GM23338 (cell line): ENCODE measurements around the gene LRRC4B.

Experiments used
- CREB1 ChIP-seq: fragments of 250-450 bp; sonication (Bioruptor Pico); IDR thresholded peaks from 2 replicates; pipeline ENCODE4 v1.5.0; 2020; ENCODE audit warnings: low read depth, mild to moderate bottlenecking, moderate library complexity
- CTCF ChIP-seq, 2 experiments: fragments of 200-600 bp in 1 of 2; sonication (generic) in 1 of 2; conservative IDR thresholded peaks; 2 replicates each; pipeline versions ENCODE4 v1.5.1 to v1.6.1; 2016 to 2017; ENCODE audit warnings: antibody characterized with exemption in 2 of 2, low read depth in 2 of 2, mild to moderate bottlenecking in 2 of 2, moderate library complexity in 1 of 2
- ETS1 ChIP-seq: IDR thresholded peaks from 2 replicates; pipeline ENCODE4 v1.6.1; 2016; ENCODE audit warnings: antibody characterized with exemption
- EZH2 ChIP-seq: fragments of 200-600 bp; sonication (generic); IDR thresholded peaks from one replicate; pipeline ENCODE4 v1.8.0; 2017; ENCODE audit warnings: antibody characterized with exemption, mild to moderate bottlenecking, low read depth; ENCODE audit not compliant: unreplicated experiment
- EZH2phosphoT487 ChIP-seq: fragments of 200-600 bp; sonication (generic); IDR thresholded peaks from one replicate; pipeline ENCODE4 v1.8.1; 2018; ENCODE audit warnings: antibody characterized with exemption; ENCODE audit not compliant: unreplicated experiment
- JUNB ChIP-seq: IDR thresholded peaks from one replicate; pipeline ENCODE4 v1.6.1; 2016; ENCODE audit warnings: antibody characterized with exemption; ENCODE audit not compliant: unreplicated experiment
- NANOG ChIP-seq: IDR thresholded peaks from 2 replicates; pipeline ENCODE4 v1.6.1; 2016; ENCODE audit warnings: antibody characterized with exemption, borderline replicate concordance
- POLR2AphosphoS5 ChIP-seq: IDR thresholded peaks from 2 replicates; pipeline ENCODE4 v1.6.1; 2016; ENCODE audit warnings: antibody characterized with exemption, low read depth
- REST ChIP-seq: IDR thresholded peaks from one replicate; pipeline ENCODE4 v1.6.1; 2018; ENCODE audit warnings: antibody characterized with exemption; ENCODE audit not compliant: unreplicated experiment
- STAT1 ChIP-seq: IDR thresholded peaks from one replicate; pipeline ENCODE4 v1.6.1; 2016; ENCODE audit warnings: antibody characterized with exemption; ENCODE audit not compliant: unreplicated experiment
- ZNF114 ChIP-seq: fragments of 250-450 bp; sonication (Bioruptor Pico); IDR thresholded peaks from 2 replicates; pipeline ENCODE4 v1.5.0; 2020; ENCODE audit warnings: mild to moderate bottlenecking, moderate library complexity
- ZNF331 ChIP-seq: fragments of 250-450 bp; sonication (Bioruptor Pico); IDR thresholded peaks from 2 replicates; pipeline ENCODE4 v1.5.0; 2020; ENCODE audit warnings: low read depth, mild to moderate bottlenecking, moderate library complexity
- ZNF462 ChIP-seq: fragments of 250-450 bp; sonication (Bioruptor Pico); IDR thresholded peaks from 2 replicates; pipeline ENCODE4 v1.5.0; 2020; ENCODE audit warnings: mild to moderate bottlenecking, moderate library complexity

- TF ChIP-seq CTCF (conservative IDR thresholded peaks at IDR 0.05; ENCODE audit: low read depth in 2 of 2): no peak
- TF ChIP-seq JUNB: no peak
- no peak for TF ChIP-seq REST
- TF ChIP-seq POLR2AphosphoS5: no peak
- no peak for TF ChIP-seq CREB1
- TF ChIP-seq ETS1: no peak
- TF ChIP-seq EZH2phosphoT487: no peak
- TF ChIP-seq EZH2: no peak
- no peak for TF ChIP-seq STAT1
- no peak for TF ChIP-seq ZNF114
- no peak for TF ChIP-seq NANOG
- no peak for TF ChIP-seq ZNF331 (CRISPR knock-in tag)
- TF ChIP-seq ZNF462: no peak
Observed at GRCh38 chr19:50555450-50556281, 12.6 kb downstream of the LRRC4B start.
